ENCODE results near the gene BPIFB6. TPM values are rescaled to one million over a fixed set of nuclear protein-coding genes. Genes with fewer than 3 reads are reported as not detected.

Gene BPIFB6
- total RNA-seq, 4 donors from 2014 or later = not detected

DNA sequence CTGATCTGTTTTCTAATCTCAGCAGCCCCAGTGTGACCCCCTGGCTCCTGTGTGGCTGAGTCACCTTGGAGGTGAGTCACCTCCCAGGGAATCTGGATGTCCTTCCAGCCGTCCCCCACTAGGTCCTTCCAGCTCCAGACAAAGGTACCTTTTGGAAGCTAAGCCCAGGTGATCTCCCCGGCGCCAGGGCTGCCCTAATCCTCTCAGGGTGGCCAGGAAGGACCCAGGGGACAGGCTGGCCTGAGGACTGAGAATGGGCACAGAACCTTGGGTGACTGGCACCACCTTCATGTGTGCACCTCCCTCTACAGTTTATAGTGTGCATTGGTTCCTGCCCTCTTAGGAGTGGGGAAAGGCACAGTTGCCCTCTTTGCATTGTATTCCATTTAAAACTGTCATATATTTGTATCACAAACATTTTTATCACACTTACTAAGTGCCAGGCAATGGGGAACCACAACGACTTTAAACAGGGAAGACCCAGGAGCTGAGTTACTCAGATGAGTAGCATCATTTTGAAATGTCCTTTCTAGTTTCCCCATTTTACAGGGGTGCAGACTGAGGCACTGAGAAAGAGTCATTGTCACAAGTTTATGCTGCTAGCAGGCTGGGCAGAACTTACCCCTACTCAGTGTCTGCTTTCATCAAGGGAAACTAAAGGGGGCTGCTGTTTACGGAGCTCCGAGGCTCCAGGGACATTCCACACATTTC is 45.4 kb downstream of the BPIFB6 start:
- TF ChIP-seq POLR2A (IDR thresholded peaks at IDR 0.05) (no peak), EP300 (IDR thresholded peaks at IDR 0.05; ENCODE audit: low read depth) (no peak), POLR2AphosphoS5 (IDR thresholded peaks at IDR 0.05) (no peak)
- TF ChIP-seq, protein P1, sequence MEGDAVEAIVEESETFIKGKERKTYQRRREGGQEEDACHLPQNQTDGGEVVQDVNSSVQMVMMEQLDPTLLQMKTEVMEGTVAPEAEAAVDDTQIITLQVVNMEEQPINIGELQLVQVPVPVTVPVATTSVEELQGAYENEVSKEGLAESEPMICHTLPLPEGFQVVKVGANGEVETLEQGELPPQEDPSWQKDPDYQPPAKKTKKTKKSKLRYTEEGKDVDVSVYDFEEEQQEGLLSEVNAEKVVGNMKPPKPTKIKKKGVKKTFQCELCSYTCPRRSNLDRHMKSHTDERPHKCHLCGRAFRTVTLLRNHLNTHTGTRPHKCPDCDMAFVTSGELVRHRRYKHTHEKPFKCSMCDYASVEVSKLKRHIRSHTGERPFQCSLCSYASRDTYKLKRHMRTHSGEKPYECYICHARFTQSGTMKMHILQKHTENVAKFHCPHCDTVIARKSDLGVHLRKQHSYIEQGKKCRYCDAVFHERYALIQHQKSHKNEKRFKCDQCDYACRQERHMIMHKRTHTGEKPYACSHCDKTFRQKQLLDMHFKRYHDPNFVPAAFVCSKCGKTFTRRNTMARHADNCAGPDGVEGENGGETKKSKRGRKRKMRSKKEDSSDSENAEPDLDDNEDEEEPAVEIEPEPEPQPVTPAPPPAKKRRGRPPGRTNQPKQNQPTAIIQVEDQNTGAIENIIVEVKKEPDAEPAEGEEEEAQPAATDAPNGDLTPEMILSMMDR (IDR thresholded peaks at IDR 0.05) = no peak
- no peak for DNase-seq
- intact Hi-C loops (cut with DNase I; ENCODE audit: low total_unique reads) = no loop called here
- no peaks in the 10 kb centered on the region for H3K27me3 ChIP-seq
- H3K27ac ChIP-seq = no peak overlapping the region
- WGBS, 2 donors (ENCODE audit: low coverage in 1 of 2) = 44 to 50% methylated on average over 1 to 6 of the region's 6 CpGs
- H3K4me1 ChIP-seq = no peaks in the 10 kb centered on the region
- in situ Hi-C loops (cut with MboI; ENCODE audit: low pct_ligation_motif_present in 1 of 4, low pct_unique_long_range_greater_than_20kb in 1 of 4, low sequenced_read_pairs in 3 of 4) = no loop called here
- H3K4me3 ChIP-seq = no peak overlapping the region
- H3K9me3 ChIP-seq = no peaks in the 10 kb centered on the region
- H3K36me3 ChIP-seq = no peaks in the 10 kb centered on the region

DNA sequence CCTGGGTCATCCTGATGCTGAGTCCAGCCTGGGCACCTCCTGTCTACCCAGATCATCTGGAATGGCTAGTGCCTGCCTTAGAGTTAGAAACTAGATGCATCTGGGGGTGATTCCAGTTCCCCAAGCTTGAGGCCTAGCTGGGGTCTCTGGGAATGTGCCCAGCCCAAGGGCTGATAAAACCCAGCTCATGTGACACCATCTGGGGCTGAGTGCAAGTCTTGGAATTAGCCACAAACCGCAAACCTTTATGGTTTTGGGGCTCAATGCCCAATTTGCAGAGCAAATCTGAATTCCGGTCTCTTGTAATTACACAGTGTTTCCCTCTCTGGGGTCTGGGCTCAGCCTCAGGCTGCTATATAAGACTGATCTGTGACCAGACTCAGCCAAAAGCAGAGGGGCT is 47.8 kb downstream of the BPIFB6 start, which contains the start of gene BPIFB4:
BPIFB4 (plus strand) TSS at position 385 of the 400 bp plus-strand sequence. CDS start 1,884 bp downstream, outside the sequence.
- no peak within 1 kb of the TSS for H3K27ac ChIP-seq
- no peaks in the 10 kb centered on the region for H3K27me3 ChIP-seq
- intact Hi-C loops (cut with DNase I; ENCODE audit: low total_unique reads) (no loop called here), in situ Hi-C loops (cut with MboI; ENCODE audit: low pct_ligation_motif_present in 1 of 4, low pct_unique_long_range_greater_than_20kb in 1 of 4, low sequenced_read_pairs in 3 of 4) (no loop called here)
- no peak within 1 kb of the TSS for H3K4me3 ChIP-seq
- 73% methylated on average over 2 of the region's 2 CpGs; no CpG with 5 or more reads in 1 of the 2 donors for WGBS, 2 donors (ENCODE audit: low coverage in 1 of 2)
- TF ChIP-seq POLR2AphosphoS5 (IDR thresholded peaks at IDR 0.05) = no peak
- TF ChIP-seq EP300 (IDR thresholded peaks at IDR 0.05; ENCODE audit: low read depth) = no peak
- TF ChIP-seq, protein P1 (IDR thresholded peaks at IDR 0.05) = no peak
- no peak for TF ChIP-seq POLR2A (IDR thresholded peaks at IDR 0.05)
- no peaks in the 10 kb centered on the region for H3K4me1 ChIP-seq
- no peaks in the 10 kb centered on the region for H3K36me3 ChIP-seq
- no peaks in the 10 kb centered on the region for H3K9me3 ChIP-seq
- no peak for DNase-seq

DNA sequence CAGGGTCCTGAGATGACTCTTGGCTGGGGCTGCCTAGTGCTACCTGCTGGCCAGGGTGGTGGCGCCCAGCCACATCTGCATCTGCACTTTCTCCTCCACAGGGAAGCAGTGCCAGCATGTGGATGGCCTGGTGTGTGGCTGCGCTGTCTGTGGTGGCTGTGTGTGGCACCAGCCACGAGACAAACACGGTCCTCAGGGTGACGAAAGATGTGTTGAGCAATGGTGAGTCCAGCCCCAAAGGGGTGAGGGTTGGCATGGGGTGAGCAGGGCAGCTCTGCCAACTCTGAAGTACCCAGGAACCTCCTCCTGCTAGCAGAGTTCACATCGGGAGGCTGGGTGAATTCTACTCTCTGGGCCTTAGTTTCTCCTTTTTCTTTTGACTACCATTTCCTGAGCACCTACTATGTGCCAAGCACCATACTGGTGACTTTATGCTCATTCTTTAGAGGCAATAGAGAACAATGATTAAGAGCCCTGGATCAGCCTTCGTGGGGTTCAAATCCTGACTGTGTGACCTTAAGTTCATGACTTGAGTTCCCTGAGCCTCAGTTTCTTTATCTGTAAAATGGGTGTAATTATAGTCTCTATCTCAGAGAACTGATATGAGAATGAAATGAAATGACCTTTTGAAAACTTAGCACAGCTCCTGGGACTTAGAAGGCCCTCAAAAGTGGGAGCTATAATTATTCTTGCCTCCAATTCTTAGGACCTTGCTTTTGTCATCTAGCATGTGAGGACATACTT is 50.1 kb downstream of the BPIFB6 start:
- Histone ChIP-seq H3K9me3 (no peaks in the 10 kb centered on the region), H3K36me3 (no peaks in the 10 kb centered on the region), H3K4me3 (no peak overlapping the region), H3K27me3 (no peaks in the 10 kb centered on the region), H3K27ac (no peak overlapping the region), H3K4me1 (no peaks in the 10 kb centered on the region)
- DNase-seq = no peak
- in situ Hi-C loops (cut with MboI; ENCODE audit: low pct_ligation_motif_present in 1 of 4, low pct_unique_long_range_greater_than_20kb in 1 of 4, low sequenced_read_pairs in 3 of 4) (no loop called here), intact Hi-C loops (cut with DNase I; ENCODE audit: low total_unique reads) (no loop called here)
- TF ChIP-seq EP300 (IDR thresholded peaks at IDR 0.05; ENCODE audit: low read depth) = no peak
- TF ChIP-seq, protein P1 (IDR thresholded peaks at IDR 0.05) = no peak
- no peak for TF ChIP-seq POLR2A (IDR thresholded peaks at IDR 0.05)
- TF ChIP-seq POLR2AphosphoS5 (IDR thresholded peaks at IDR 0.05) = no peak
- 77% methylated on average over 7 of the region's 7 CpGs; no CpG with 5 or more reads in 1 of the 2 donors for WGBS, 2 donors (ENCODE audit: low coverage in 1 of 2)

DNA sequence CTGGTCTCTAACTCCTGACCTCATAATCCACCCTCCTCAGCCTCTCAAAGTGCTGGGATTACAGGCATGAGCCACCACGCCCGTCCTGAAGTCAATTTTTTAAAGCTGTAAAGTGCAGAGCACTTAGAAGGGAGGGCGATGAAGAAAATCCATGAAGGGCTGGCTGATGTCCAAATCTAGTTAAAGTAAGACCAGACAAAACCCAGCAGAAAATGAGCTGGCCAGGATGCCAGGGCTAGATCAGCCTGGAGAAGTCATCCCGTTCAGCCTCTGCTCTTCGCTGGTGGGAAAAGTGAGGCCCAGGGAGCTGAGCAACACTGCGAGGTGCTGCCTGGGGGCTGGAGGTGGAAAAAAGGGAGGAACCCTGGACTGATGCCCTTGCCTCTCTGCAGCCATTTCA is 51.1 kb downstream of the BPIFB6 start:
- TF ChIP-seq EP300 (IDR thresholded peaks at IDR 0.05; ENCODE audit: low read depth) (no peak), POLR2AphosphoS5 (IDR thresholded peaks at IDR 0.05) (no peak), POLR2A (IDR thresholded peaks at IDR 0.05) (no peak)
- TF ChIP-seq, protein P1 (IDR thresholded peaks at IDR 0.05) = no peak
- H3K36me3 ChIP-seq = no peaks in the 10 kb centered on the region
- H3K27me3 ChIP-seq = no peaks in the 10 kb centered on the region
- 42 to 53% methylated on average over 3 to 6 of the region's 6 CpGs for WGBS, 2 donors (ENCODE audit: low coverage in 1 of 2)
- in situ Hi-C loops (cut with MboI; ENCODE audit: low pct_ligation_motif_present in 1 of 4, low pct_unique_long_range_greater_than_20kb in 1 of 4, low sequenced_read_pairs in 3 of 4) (no loop called here), intact Hi-C loops (cut with DNase I; ENCODE audit: low total_unique reads) (no loop called here)
- no peak overlapping the region for H3K27ac ChIP-seq
- no peaks in the 10 kb centered on the region for H3K4me1 ChIP-seq
- no peak overlapping the region for H3K4me3 ChIP-seq
- DNase-seq = no peak
- H3K9me3 ChIP-seq = no peaks in the 10 kb centered on the region

Measured in transverse colon (tissue), 4 donors.